Activated T-helper 1 cell treated with anti-CD3 and anti-CD28 coated beads, Interleukin-12 subunit alpha, Interleukin-12 subunit beta, Interleukin-2, Interleukin-4 antibody, amounts not matched to agents 30 ng/mL and 10 ng/mL and 1 ng/mL, durations not matched to agents 14 hours and 24 hours and 36 hours (primary cell): ENCODE data around the gene TFF2. TPM values are rescaled to one million over a fixed set of nuclear protein-coding genes. Genes with fewer than 3 reads are reported as not detected.

Source experiments
- DNase-seq: peaks from one replicate; pipeline ENCODE4 v3.0.0; 2021; ENCODE audit warnings: low spot score
- H3K27ac Mint-ChIP-seq: one replicate; pipeline ENCODE4 v1.8.0; 2021; ENCODE audit warnings: mild to moderate bottlenecking, mixed read lengths
- H3K27me3 Mint-ChIP-seq: one replicate; pipeline ENCODE4 v1.8.0; 2022; ENCODE audit warnings: mild to moderate bottlenecking, moderate library complexity, mixed read lengths; ENCODE audit not compliant: insufficient read depth
- H3K36me3 Mint-ChIP-seq: one replicate; pipeline ENCODE4 v1.8.0; 2021; ENCODE audit warnings: low read depth, mixed read lengths
- H3K4me1 Mint-ChIP-seq: one replicate; pipeline ENCODE4 v1.8.0; 2021; ENCODE audit warnings: low read depth, mixed read lengths
- H3K4me3 Mint-ChIP-seq: one replicate; pipeline ENCODE4 v1.8.0; 2021; ENCODE audit warnings: mild to moderate bottlenecking, moderate library complexity, mixed read lengths
- H3K9me3 Mint-ChIP-seq: one replicate; pipeline ENCODE4 v1.8.0; 2021; ENCODE audit warnings: mixed read lengths
- intact Hi-C: fragments of 100-400 bp; cut with micrococcal nuclease; formaldehyde crosslinking; loops from one replicate; pipeline ENCODE4 v1.15.1; 2024
- total RNA-seq: library from RNA; stranded (reverse); gene quantifications from 2 replicates; pipeline ENCODE4 v1.2.3, GENCODE V29; 2022

The TFF2 gene
- total RNA-seq, 1 donor from 2014 or later = not detected

DNA sequence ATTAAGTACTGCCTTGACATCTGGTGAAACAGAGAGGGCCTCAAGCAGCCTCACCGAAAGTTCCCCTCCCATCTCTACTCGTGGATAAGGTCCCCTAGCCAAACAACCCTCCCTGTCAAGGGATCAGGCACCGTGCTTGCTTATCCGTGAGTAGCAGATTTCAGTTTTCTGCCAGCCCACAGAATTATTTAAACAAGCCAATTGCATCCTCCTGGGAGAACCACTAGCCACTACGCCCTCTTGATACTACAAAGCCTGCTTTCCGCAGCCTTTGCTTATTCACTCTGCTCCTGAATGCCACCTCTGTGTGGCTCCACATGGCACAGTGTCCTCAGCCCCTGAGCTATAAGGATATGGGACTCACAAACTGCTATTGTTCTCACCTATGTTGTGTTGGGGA is 5.9 kb upstream of the TFF2 start:
- intact Hi-C loops = no loop called here
- Mint-ChIP-seq H3K9me3 (peaks cover 29% of the 10 kb centered on the region), H3K4me1 (no peaks in the 10 kb centered on the region), H3K27ac (no peak overlapping the region), H3K27me3 (peaks cover 7% of the 10 kb centered on the region), H3K36me3 (peaks cover 7% of the 10 kb centered on the region), H3K4me3 (no peak overlapping the region)
- DNase-seq = no peak

- H3K4me3 Mint-ChIP-seq = no peak overlapping the region
- H3K27ac Mint-ChIP-seq = no peak overlapping the region
- peaks cover 29% of the 10 kb centered on the region for H3K9me3 Mint-ChIP-seq
- intact Hi-C loops = no loop called here
- no peak for DNase-seq
- H3K27me3 Mint-ChIP-seq = peaks cover 7% of the 10 kb centered on the region
- H3K4me1 Mint-ChIP-seq = no peaks in the 10 kb centered on the region
- H3K36me3 Mint-ChIP-seq = peaks cover 7% of the 10 kb centered on the region
Observed at GRCh38 chr21:42356046-42356445, 5.3 kb upstream of the TFF2 start.

DNA sequence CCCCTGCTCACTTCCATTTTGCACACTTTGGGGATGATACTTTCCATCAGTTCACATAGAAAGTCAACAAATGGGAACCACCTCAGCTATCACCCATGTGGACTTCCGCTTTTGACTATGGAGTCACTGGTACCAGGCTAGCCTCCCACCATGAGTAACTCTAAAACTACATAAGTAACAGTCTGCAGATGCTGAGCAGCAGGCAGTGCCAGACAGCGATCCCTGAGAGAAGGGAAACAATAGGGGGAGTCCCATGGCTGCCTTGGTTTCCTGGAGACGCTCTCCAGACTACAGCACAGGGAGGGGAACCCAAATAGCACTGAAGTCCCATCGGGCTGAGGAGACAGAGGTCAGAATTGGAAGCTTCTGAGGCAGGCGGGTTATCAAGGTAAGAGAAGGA is 2.8 kb upstream of the TFF2 start:
- H3K9me3 Mint-ChIP-seq = peaks cover 29% of the 10 kb centered on the region
- intact Hi-C loops = no loop called here
- H3K4me1 Mint-ChIP-seq = no peaks in the 10 kb centered on the region
- DNase-seq = no peak
- peaks cover 4% of the 10 kb centered on the region for H3K27me3 Mint-ChIP-seq
- H3K36me3 Mint-ChIP-seq = peaks cover 7% of the 10 kb centered on the region
- no peak overlapping the region for H3K4me3 Mint-ChIP-seq
- H3K27ac Mint-ChIP-seq = no peak overlapping the region

GRCh38 chr21:42352441-42353095 is 1.8 kb upstream of the TFF2 start:
- no peaks in the 10 kb centered on the region for H3K4me1 Mint-ChIP-seq
- intact Hi-C loops = no loop called here
- H3K27me3 Mint-ChIP-seq = peaks cover 4% of the 10 kb centered on the region
- H3K36me3 Mint-ChIP-seq = peaks cover 7% of the 10 kb centered on the region
- peaks cover 29% of the 10 kb centered on the region for H3K9me3 Mint-ChIP-seq
- no peak overlapping the region for H3K4me3 Mint-ChIP-seq
- H3K27ac Mint-ChIP-seq = no peak overlapping the region
- no peak for DNase-seq

- Mint-ChIP-seq H3K27me3 (peaks cover 2% of the 10 kb centered on the region), H3K27ac (no peak overlapping the region), H3K36me3 (peaks cover 5% of the 10 kb centered on the region), H3K4me3 (no peak overlapping the region), H3K4me1 (no peaks in the 10 kb centered on the region), H3K9me3 (peaks cover 22% of the 10 kb centered on the region)
- no peak for DNase-seq
- intact Hi-C loops = no loop called here
Observed at GRCh38 chr21:42351626-42352440, 1.0 kb upstream of the TFF2 start.

DNA sequence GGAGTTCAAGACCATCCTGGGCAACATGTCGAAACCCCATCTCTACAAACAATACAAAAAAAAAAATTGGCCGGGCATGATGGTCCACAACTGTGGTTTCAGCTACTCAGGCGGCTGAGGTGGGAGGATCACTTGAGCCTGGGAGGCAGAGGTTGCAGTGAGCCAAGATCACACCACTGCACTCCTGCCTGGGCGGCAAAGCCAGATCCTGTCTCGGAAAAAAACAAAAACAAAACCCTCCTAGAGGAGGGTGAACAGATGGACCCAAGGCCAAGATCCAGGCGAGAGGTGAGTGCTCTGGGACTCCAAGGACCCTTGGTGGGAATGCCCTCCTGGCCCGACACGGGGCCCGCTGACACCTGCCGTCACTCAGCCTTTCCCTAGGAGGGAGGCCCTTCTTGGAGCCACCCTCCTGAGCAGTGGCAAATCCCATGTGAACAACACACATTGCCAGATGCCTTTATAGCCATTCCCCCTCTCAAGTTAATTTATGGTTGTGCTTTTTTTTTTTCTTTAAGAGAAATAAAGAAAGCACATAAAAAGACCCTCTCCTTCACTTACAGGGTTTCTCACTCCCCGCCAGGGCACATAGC is 380 bp downstream of the TFF2 start:
- H3K4me1 Mint-ChIP-seq = no peaks in the 10 kb centered on the region
- DNase-seq = no peak
- H3K27ac Mint-ChIP-seq = no peak overlapping the region
- H3K36me3 Mint-ChIP-seq = peaks cover 2% of the 10 kb centered on the region
- peaks cover 14% of the 10 kb centered on the region for H3K9me3 Mint-ChIP-seq
- intact Hi-C loops = no loop called here
- no peak overlapping the region for H3K4me3 Mint-ChIP-seq
- peaks cover 4% of the 10 kb centered on the region for H3K27me3 Mint-ChIP-seq

- Mint-ChIP-seq H3K4me3 (no peak overlapping the region), H3K36me3 (no peaks in the 10 kb centered on the region), H3K27me3 (peaks cover 4% of the 10 kb centered on the region), H3K4me1 (no peaks in the 10 kb centered on the region), H3K27ac (no peak overlapping the region), H3K9me3 (peaks cover 9% of the 10 kb centered on the region)
- DNase-seq = no peak
- intact Hi-C loops = no loop called here
Observed at GRCh38 chr21:42349420-42350317, 1.1 kb downstream of the TFF2 start.

GRCh38 chr21:42348762-42349161 is 2.0 kb downstream of the TFF2 start:
- Mint-ChIP-seq H3K4me3 (no peak overlapping the region), H3K27me3 (peaks cover 4% of the 10 kb centered on the region), H3K4me1 (no peaks in the 10 kb centered on the region), H3K9me3 (peaks cover 5% of the 10 kb centered on the region), H3K36me3 (no peaks in the 10 kb centered on the region), H3K27ac (no peak overlapping the region)
- DNase-seq = no peak
- intact Hi-C loops = no loop called here

DNA sequence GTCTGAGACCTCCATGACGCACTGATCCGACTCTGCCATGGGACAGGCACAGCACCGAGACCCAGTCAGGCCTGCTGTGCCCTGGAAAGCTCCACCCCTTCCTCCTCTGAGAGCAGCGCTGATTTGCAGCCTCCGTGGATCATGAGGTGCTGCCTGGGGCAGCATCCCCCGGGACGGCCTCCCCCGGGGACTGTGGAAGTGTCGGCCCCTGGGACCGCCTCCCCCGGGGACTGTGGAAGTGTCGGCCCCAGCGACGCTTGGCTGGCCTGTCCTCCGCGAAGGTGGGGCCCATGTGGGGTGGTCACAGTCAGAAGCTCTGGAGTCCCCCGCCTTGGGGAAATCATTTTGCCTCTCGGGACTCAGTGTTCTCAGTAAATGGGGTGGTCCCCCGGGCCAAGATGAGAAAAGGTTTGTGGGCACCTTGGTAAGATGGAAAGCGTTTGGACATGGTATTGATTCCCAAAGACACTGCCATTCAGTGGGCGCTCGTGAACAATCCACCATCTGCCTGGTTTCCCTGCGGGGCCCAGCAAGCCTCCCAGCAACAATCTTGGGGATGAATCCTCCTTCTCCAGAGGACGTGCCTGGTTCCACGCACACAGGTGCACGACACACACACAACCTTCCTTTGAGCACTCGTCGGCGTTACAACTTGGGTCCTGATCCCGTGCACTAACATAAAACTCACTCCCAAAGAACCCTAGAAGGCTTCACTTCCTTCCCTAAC is 3.0 kb downstream of the TFF2 start:
- Mint-ChIP-seq H3K4me3 (no peak overlapping the region), H3K27ac (no peak overlapping the region), H3K36me3 (no peaks in the 10 kb centered on the region), H3K4me1 (no peaks in the 10 kb centered on the region), H3K9me3 (no peaks in the 10 kb centered on the region), H3K27me3 (peaks cover 2% of the 10 kb centered on the region)
- intact Hi-C loops = no loop called here
- DNase-seq = no peak

DNA sequence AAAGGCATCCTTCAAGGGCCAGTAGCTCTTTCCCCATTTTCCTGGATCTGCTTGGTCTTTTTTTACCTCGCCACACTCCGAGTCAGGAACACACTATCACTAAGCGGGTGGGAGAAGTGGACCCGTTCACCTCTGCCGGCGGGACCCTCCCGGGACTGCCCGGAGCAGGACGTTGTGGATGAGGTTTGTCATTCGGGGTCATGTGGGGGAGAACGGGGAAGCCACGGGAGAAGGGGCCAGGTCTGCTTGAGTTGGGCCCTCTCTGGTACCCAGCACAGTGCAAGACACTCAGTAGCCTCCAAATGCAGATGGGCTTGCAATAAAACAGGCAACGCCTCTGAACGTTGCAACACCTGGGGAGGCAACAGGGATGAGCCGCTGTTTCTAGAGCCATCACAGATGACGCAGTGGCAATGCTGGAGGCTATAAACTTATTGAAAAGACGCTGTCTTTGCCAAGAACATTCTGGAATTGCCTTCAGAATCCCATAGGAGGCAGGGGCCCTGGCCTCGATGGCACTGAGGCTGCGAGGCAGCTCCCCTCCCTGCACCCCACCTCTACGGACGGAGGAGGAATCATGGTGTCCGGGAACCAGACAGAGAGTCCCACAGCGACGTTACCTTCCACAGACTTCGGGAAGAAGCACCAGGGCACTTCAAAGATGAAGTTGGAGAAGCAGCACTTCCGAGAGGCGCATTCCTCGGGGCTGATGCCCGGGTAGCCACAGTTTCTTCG is 3.8 kb downstream of the TFF2 start:
- Mint-ChIP-seq H3K27ac (no peak overlapping the region), H3K9me3 (no peaks in the 10 kb centered on the region), H3K36me3 (no peaks in the 10 kb centered on the region), H3K4me3 (no peak overlapping the region), H3K4me1 (no peaks in the 10 kb centered on the region), H3K27me3 (peaks cover 2% of the 10 kb centered on the region)
- intact Hi-C loops = no loop called here
- no peak for DNase-seq

GRCh38 chr21:42346441-42346840 is 4.4 kb downstream of the TFF2 start:
- intact Hi-C loops = no loop called here
- Mint-ChIP-seq H3K4me1 (no peaks in the 10 kb centered on the region), H3K9me3 (no peaks in the 10 kb centered on the region), H3K27me3 (peaks cover 2% of the 10 kb centered on the region), H3K36me3 (no peaks in the 10 kb centered on the region), H3K27ac (no peak overlapping the region), H3K4me3 (no peak overlapping the region)
- DNase-seq = no peak

- Mint-ChIP-seq H3K36me3 (no peaks in the 10 kb centered on the region), H3K27ac (no peak overlapping the region), H3K4me1 (no peaks in the 10 kb centered on the region), H3K9me3 (no peaks in the 10 kb centered on the region), H3K4me3 (no peak overlapping the region), H3K27me3 (peaks cover 2% of the 10 kb centered on the region)
- intact Hi-C loops = no loop called here
- DNase-seq = no peak
Observed at GRCh38 chr21:42344631-42345030, 6.2 kb downstream of the TFF2 start.
